GM19238 (cell line): ENCODE results near the gene KIF18A.

Experiments
- DNase-seq: peaks from one replicate; pipeline ENCODE4 v3.0.0; 2011; ENCODE audit warnings: low spot score; ENCODE audit not compliant: insufficient read length

The KIF18A gene

GRCh38 chr11:28048812-28049211 lies 59.1 kb downstream of the KIF18A start:
- no peak for DNase-seq

- no peak for DNase-seq
These were observed 63.8 kb downstream of the KIF18A start for GRCh38 chr11:28043930-28044709.

GRCh38 chr11:28040384-28040783 lies 67.6 kb downstream of the KIF18A start:
- DNase-seq: no peak

GRCh38 chr11:28038775-28039174 lies 69.2 kb downstream of the KIF18A start:
- no peak for DNase-seq

GRCh38 chr11:28026634-28027290 lies 81.2 kb downstream of the KIF18A start:
- no peak for DNase-seq

GRCh38 chr11:28017816-28018215 lies 90.1 kb downstream of the KIF18A start:
- no peak for DNase-seq

- DNase-seq: no peak
These were observed 96.1 kb downstream of the KIF18A start for GRCh38 chr11:28011813-28012212.

GRCh38 chr11:28009996-28010395 lies 98.0 kb downstream of the KIF18A start:
- no peak for DNase-seq

GRCh38 chr11:28009388-28009787 lies 98.6 kb downstream of the KIF18A start:
- DNase-seq: no peak

GRCh38 chr11:28003615-28004014 lies 104.3 kb downstream of the KIF18A start:
- DNase-seq: no peak

GRCh38 chr11:27998552-27998951 lies 109.4 kb downstream of the KIF18A start:
- no peak for DNase-seq

- no peak for DNase-seq
These were observed 110.6 kb downstream of the KIF18A start for GRCh38 chr11:27997344-27997743.

GRCh38 chr11:27996066-27996465 lies 111.9 kb downstream of the KIF18A start:
- no peak for DNase-seq

GRCh38 chr11:27995083-27995482 lies 112.9 kb downstream of the KIF18A start:
- DNase-seq: no peak

GRCh38 chr11:27991736-27992135 lies 116.2 kb downstream of the KIF18A start:
- DNase-seq: no peak

- DNase-seq: no peak
These were observed 130.4 kb downstream of the KIF18A start for GRCh38 chr11:27977527-27977926.

GRCh38 chr11:27977031-27977430 lies 130.9 kb downstream of the KIF18A start:
- no peak for DNase-seq

- no peak for DNase-seq
These were observed 131.7 kb downstream of the KIF18A start for GRCh38 chr11:27976262-27976661.

GRCh38 chr11:27973851-27974536 lies 134.0 kb downstream of the KIF18A start:
- DNase-seq: no peak

GRCh38 chr11:27972522-27973170 lies 135.3 kb downstream of the KIF18A start:
- DNase-seq: no peak

GRCh38 chr11:27971171-27971570 lies 136.8 kb downstream of the KIF18A start:
- DNase-seq: no peak
